Pons (tissue), 1 donor: ENCODE results near the gene PEPD.
A peak's percentile ranks its signal among the peaks of the same experiment; 100 is the strongest.

Source experiments
- DNase-seq: peaks from one replicate; pipeline ENCODE4 v3.0.0-alpha.2; 2016; ENCODE audit warnings: low spot score

Gene PEPD

GRCh38 chr19:33395561-33396550, 125.7 kb downstream of the PEPD start:
- no peak for DNase-seq

- DNase-seq = no peak
Measured at GRCh38 chr19:33394723-33395560, 126.6 kb downstream of the PEPD start.

GRCh38 chr19:33394006-33394722, 127.4 kb downstream of the PEPD start:
- DNase-seq = no peak

- no peak for DNase-seq
Measured at GRCh38 chr19:33393286-33394005, 128.1 kb downstream of the PEPD start.

GRCh38 chr19:33392341-33393285, 129.0 kb downstream of the PEPD start:
- DNase-seq = no peak

- no peak for DNase-seq
Measured at GRCh38 chr19:33391631-33392249, 129.9 kb downstream of the PEPD start.

- DNase-seq = no peak
Measured at GRCh38 chr19:33390908-33391630, 130.5 kb downstream of the PEPD start.

- DNase-seq = peak; percentile 84
Measured at GRCh38 chr19:33390101-33390907, 131.3 kb downstream of the PEPD start.

GRCh38 chr19:33389421-33390100, 132.0 kb downstream of the PEPD start:
- DNase-seq = no peak

GRCh38 chr19:33388725-33389420, 132.7 kb downstream of the PEPD start:
- DNase-seq = no peak

- no peak for DNase-seq
Measured at GRCh38 chr19:33388231-33388724, 133.3 kb downstream of the PEPD start.

- DNase-seq = no peak
Measured at GRCh38 chr19:33387351-33388230, 134.0 kb downstream of the PEPD start.

GRCh38 chr19:33386361-33386858, 135.2 kb downstream of the PEPD start:
- no peak for DNase-seq

GRCh38 chr19:33385956-33386355, 135.6 kb downstream of the PEPD start:
- no peak for DNase-seq

GRCh38 chr19:33384983-33385382, 136.6 kb downstream of the PEPD start:
- no peak for DNase-seq
